NB4 (cell line): Measurements from ENCODE around the gene HBB.

Experiments used
- DNase-seq: peaks from one replicate; pipeline ENCODE4 v3.0.0; 2010; ENCODE audit warnings: low read depth
- H3K4me3 ChIP-seq: one replicate; pipeline ENCODE4 v1.5.1; 2011; ENCODE audit warnings: mild to moderate bottlenecking, low read depth, low read length, moderate library complexity
- CTCF ChIP-seq: IDR thresholded peaks from one replicate; pipeline ENCODE4 v1.5.1; 2012; ENCODE audit warnings: low read depth, low read length
- MAX ChIP-seq: IDR thresholded peaks from 2 replicates; pipeline ENCODE4 v1.6.1; 2011; ENCODE audit warnings: low read depth, low read length
- MYC ChIP-seq: IDR thresholded peaks from 2 replicates; pipeline ENCODE4 v1.6.1; 2011; ENCODE audit warnings: low read depth, low read length
- POLR2A ChIP-seq: IDR thresholded peaks from 2 replicates; pipeline ENCODE4 v1.6.1; 2011; ENCODE audit warnings: mild to moderate bottlenecking; ENCODE audit not compliant: insufficient read length; ENCODE audit errors: extremely low read depth

HBB gene

GRCh38 chr11:5226732-5227310, at the start of gene HBB:
TSS of gene HBB (minus strand) at chr11:5227071. CDS start at chr11:5227021, 50 bp downstream.
- no peak for DNase-seq
- TF ChIP-seq MYC (no peak), POLR2A (no peak), CTCF (no peak), MAX (no peak)
- no peak within 1 kb of the TSS for H3K4me3 ChIP-seq

- TF ChIP-seq CTCF (no peak), MYC (no peak), POLR2A (no peak), MAX (no peak)
- DNase-seq = no peak
- H3K4me3 ChIP-seq = no peak overlapping the region
Observed at GRCh38 chr11:5275369-5276110, 48.7 kb upstream of the HBB start.

- DNase-seq = no peak
- no peak overlapping the region for H3K4me3 ChIP-seq
- no peak for TF ChIP-seq MYC
- TF ChIP-seq CTCF = no peak
- no peak for TF ChIP-seq POLR2A
- no peak for TF ChIP-seq MAX
Observed at GRCh38 chr11:5274395-5274794, 47.5 kb upstream of the HBB start.

GRCh38 chr11:5272395-5273017, 45.6 kb upstream of the HBB start:
- no peak overlapping the region for H3K4me3 ChIP-seq
- DNase-seq = no peak
- TF ChIP-seq MAX (no peak), POLR2A (no peak), CTCF (no peak), MYC (no peak)

GRCh38 chr11:5269715-5270147, 42.9 kb upstream of the HBB start, which contains the start of gene HBE1:
TSS of gene HBE1 (minus strand) at chr11:5269945. CDS start at chr11:5269890, 55 bp downstream.
- H3K4me3 ChIP-seq = no peak within 1 kb of the TSS
- TF ChIP-seq MYC = no peak
- TF ChIP-seq MAX = no peak
- TF ChIP-seq POLR2A = no peak
- no peak for TF ChIP-seq CTCF
- DNase-seq = no peak
